Sigmoid colon (tissue), 7 donors: ENCODE results near the gene FAM168A. TPM values are rescaled to one million over a fixed set of nuclear protein-coding genes. Genes with fewer than 3 reads are reported as not detected.

Source experiments
- DNase-seq: peaks from one replicate; pipeline ENCODE4 v3.0.0-alpha.2; 2019
- H3K27ac ChIP-seq, 4 donors: fragments of 200-600 bp; sonication (generic); one replicate each; pipeline ENCODE4 v1.5.1; 2016 to 2019; ENCODE audit warnings: mild to moderate bottlenecking in 1 of 4
- H3K27me3 ChIP-seq, 3 donors: fragments of 200-600 bp; sonication (generic); one replicate each; pipeline ENCODE4 v1.5.1; 2019; ENCODE audit warnings: mild to moderate bottlenecking in 1 of 3
- H3K36me3 ChIP-seq, 4 donors: fragments of 200-600 bp; sonication (generic); one replicate each; pipeline ENCODE4 v1.5.1; 2016 to 2019
- H3K4me1 ChIP-seq, 4 donors: fragments of 200-600 bp; sonication (generic); one replicate each; pipeline ENCODE4 v1.5.1; 2017 to 2019
- H3K4me3 ChIP-seq, 4 donors: fragments of 200-600 bp; sonication (generic); one replicate each; pipeline ENCODE4 v1.5.1; 2017 to 2019; ENCODE audit warnings: mild to moderate bottlenecking in 2 of 4, moderate library complexity in 1 of 4
- H3K9me3 ChIP-seq, 4 donors: fragments of 200-600 bp in 3 of 4; sonication (generic) in 3 of 4; one replicate each; pipeline versions ENCODE4 v1.5.1 to v1.6.1; 2013 to 2019
- CTCF ChIP-seq, 4 experiments: fragments of 450-650 bp in 3 of 4; fragments of 200-600 bp in 1 of 4; IDR thresholded peaks; one replicate each; pipeline ENCODE4 v1.5.1; 2016 to 2019; ENCODE audit warnings: antibody characterized with exemption in 4 of 4, mild to moderate bottlenecking in 3 of 4, moderate library complexity in 2 of 4
- EP300 ChIP-seq, 4 donors: sonication (generic); formaldehyde crosslinking; IDR thresholded peaks; one replicate each; pipeline ENCODE4 v1.6.1; 2017; ENCODE audit warnings: antibody characterized with exemption in 4 of 4
- POLR2A ChIP-seq, 2 donors: fragments of 450-650 bp; IDR thresholded peaks; one replicate each; pipeline ENCODE4 v1.6.1; 2016; ENCODE audit warnings: antibody characterized with exemption in 2 of 2, mild to moderate bottlenecking in 2 of 2, moderate library complexity in 2 of 2
- POLR2AphosphoS5 ChIP-seq, 4 donors: sonication (generic); formaldehyde crosslinking; IDR thresholded peaks; one replicate each; pipeline ENCODE4 v1.6.1; 2017; ENCODE audit warnings: antibody characterized with exemption in 4 of 4
- WGBS, 2 donors: extraction: QIAGEN DNeasy Blood & Tissue Kit; methylation state at CpG; one replicate each; pipeline ENCODE4 v1.1.7; 2013; 5-methylcytosine and 5-hydroxymethylcytosine counted together
- intact Hi-C: fragments of 100-400 bp; cut with DNase I; formaldehyde crosslinking; loops from one replicate; pipeline ENCODE4 v1.15.1; 2023
- polyA plus RNA-seq, 3 donors: library from polyadenylated mRNA; stranded (reverse); fragments of 200-250 nt; gene quantifications; one replicate each; pipeline ENCODE4 v1.2.3, GENCODE V29; 2013
- total RNA-seq, 4 donors: library from RNA; depleted of rRNA; stranded (reverse); fragments of >200 nt; gene quantifications; one replicate each; pipeline ENCODE4 v1.1.0, GENCODE V29; 2016
- donor health status: healthy with polysubstance abuse.
- donor health status: Bipolar disorder and iron deficiency.
- donor health status: healthy.

The FAM168A gene
- total and polyA plus RNA-seq, 7 donors = 3.6 to 37.7 (median 20.7) TPM

DNA sequence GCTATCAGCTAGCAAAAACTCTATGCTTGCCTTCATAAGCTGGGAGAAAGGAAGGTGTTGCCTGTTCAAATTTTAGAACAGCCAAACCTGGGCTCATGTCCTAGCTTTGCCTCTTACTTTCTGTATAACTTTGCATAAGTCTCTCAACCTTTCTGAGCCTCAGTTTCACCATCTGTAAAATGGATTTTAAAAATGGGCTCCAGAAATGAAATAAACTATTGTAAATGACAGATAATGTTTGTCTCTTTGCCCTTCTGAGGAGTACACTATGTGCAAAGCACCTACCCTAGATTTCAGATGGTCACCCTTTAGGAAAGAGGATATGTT lies 68.7 kb downstream of the FAM168A start:
- no peak for DNase-seq
- no peaks in the 10 kb centered on the region for H3K9me3 ChIP-seq
- TF ChIP-seq POLR2A (IDR thresholded peaks at IDR 0.05) (no peak), POLR2AphosphoS5 (IDR thresholded peaks at IDR 0.05) (no peak), EP300 (IDR thresholded peaks at IDR 0.05) (no peak), CTCF (IDR thresholded peaks at IDR 0.05) (no peak)
- peak overlapping the region in 2 of 4 donors; percentile 43 to 67 for H3K27ac ChIP-seq
- H3K4me1 ChIP-seq = peaks cover 0 to 42% (median 21%) of the 10 kb centered on the region in 4 donors
- intact Hi-C loops = no loop called here
- no peaks in the 10 kb centered on the region for H3K36me3 ChIP-seq
- no peak overlapping the region for H3K4me3 ChIP-seq
- no peaks in the 10 kb centered on the region for H3K27me3 ChIP-seq

- Histone ChIP-seq H3K36me3 (no peaks in the 10 kb centered on the region), H3K4me3 (peak overlapping the region; percentile 6 to 36 (median 31)), H3K27me3 (no peaks in the 10 kb centered on the region), H3K27ac (peak overlapping the region; percentile 43 to 67 (median 56)), H3K9me3 (no peaks in the 10 kb centered on the region), H3K4me1 (peaks cover 0 to 42% (median 21%) of the 10 kb centered on the region in 4 donors)
- TF ChIP-seq POLR2AphosphoS5 (IDR thresholded peaks at IDR 0.05) (no peak), CTCF (IDR thresholded peaks at IDR 0.05) (no peak), POLR2A (IDR thresholded peaks at IDR 0.05) (no peak), EP300 (IDR thresholded peaks at IDR 0.05) (no peak)
- DNase-seq = no peak
- intact Hi-C loops = no loop called here
- WGBS, 2 donors = 10 to 22% methylated on average over 5 of the region's 5 CpGs
These were observed 69.3 kb downstream of the FAM168A start for GRCh38 chr11:73528483-73529203.

DNA sequence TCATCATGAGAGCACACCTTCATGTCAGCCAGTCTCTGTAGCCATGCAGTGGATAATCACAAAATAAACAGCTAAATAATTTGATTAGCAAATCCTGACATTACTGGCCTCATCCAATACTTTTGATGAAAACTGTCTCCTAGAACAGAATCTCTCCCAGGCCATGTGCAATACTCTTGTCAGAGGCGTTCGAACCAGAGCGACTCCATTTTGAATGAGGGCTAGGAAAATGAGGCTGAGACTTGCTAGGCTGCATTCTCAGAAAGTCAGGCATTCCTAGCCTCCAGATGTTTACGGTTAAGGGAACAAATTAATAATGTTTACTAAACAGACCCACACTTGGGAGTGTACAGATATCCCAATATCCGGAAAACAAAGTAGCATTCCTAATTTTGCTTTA lies 69.9 kb downstream of the FAM168A start:
- Histone ChIP-seq H3K4me3 (peak overlapping the region in 2 of 4 donors; percentile 34 to 36), H3K27me3 (no peaks in the 10 kb centered on the region), H3K9me3 (no peaks in the 10 kb centered on the region), H3K27ac (peak overlapping the region in 2 of 4 donors; percentile 43 to 67), H3K4me1 (peaks cover 0 to 42% (median 21%) of the 10 kb centered on the region in 4 donors), H3K36me3 (no peaks in the 10 kb centered on the region)
- DNase-seq = no peak
- intact Hi-C loops = no loop called here
- TF ChIP-seq EP300 (IDR thresholded peaks at IDR 0.05) (no peak), POLR2AphosphoS5 (IDR thresholded peaks at IDR 0.05) (no peak), CTCF (IDR thresholded peaks at IDR 0.05) (no peak)
- 77 to 87% methylated on average over 5 of the region's 5 CpGs for WGBS, 2 donors

- 96 to 99% methylated on average over 1 of the region's 1 CpG for whole genome bisulfite sequencing, 2 donors
These were observed 72.3 kb downstream of the FAM168A start for GRCh38 chr11:73525611-73526010.

More at GRCh38 chr11:73525611-73526010, 72.3 kb downstream of the FAM168A start:
- Histone ChIP-seq H3K4me1 (peaks cover 0 to 37% (median 21%) of the 10 kb centered on the region in 4 donors), H3K27ac (no peak overlapping the region), H3K27me3 (no peaks in the 10 kb centered on the region), H3K9me3 (no peaks in the 10 kb centered on the region), H3K4me3 (no peak overlapping the region), H3K36me3 (no peaks in the 10 kb centered on the region)
- intact Hi-C loops = no loop called here
- no peak for DNase-seq
- TF ChIP-seq POLR2AphosphoS5 (IDR thresholded peaks at IDR 0.05) (no peak), CTCF (IDR thresholded peaks at IDR 0.05) (no peak), POLR2A (IDR thresholded peaks at IDR 0.05) (no peak)
